GM12891 (cell line): ENCODE results near the gene BMPR2.

ENCODE experiments used
- PAX5 ChIP-seq: IDR thresholded peaks from 2 replicates; pipeline ENCODE4 v1.6.1; 2011; ENCODE audit warnings: low read length, moderate library complexity, mild to moderate bottlenecking; ENCODE audit not compliant: insufficient read depth, severe bottlenecking
- POLR2A ChIP-seq: IDR thresholded peaks from 2 replicates; pipeline ENCODE4 v1.6.1; 2011; ENCODE audit warnings: low read depth, low read length, control low read depth
- TAF1 ChIP-seq: IDR thresholded peaks from 2 replicates; pipeline ENCODE4 v1.6.1; 2011; ENCODE audit warnings: low read depth, low read length, control low read depth

GRCh38 chr2:202382684-202383083 lies 6.6 kb downstream of the BMPR2 start:
- TF ChIP-seq POLR2A (no peak), TAF1 (no peak), PAX5 (no peak)
